Hematopoietic multipotent progenitor cell (in vitro differentiated cells): ENCODE results near the gene PELI1. TPM values are rescaled to one million over a fixed set of nuclear protein-coding genes. Genes with fewer than 3 reads are reported as not detected.

Source experiments
- DNase-seq, 3 donors: peaks; one replicate each; pipeline ENCODE4 v3.0.0-alpha.2; 2011 to 2015; ENCODE audit warnings: low read depth in 2 of 3, low spot score in 2 of 3
- total RNA-seq: library from RNA; depleted of rRNA; stranded (reverse); fragments of >200 nt; gene quantifications from one replicate; pipeline ENCODE4 v1.2.3, GENCODE V29; 2012

The PELI1 gene
- 11.8 TPM for total RNA-seq

DNA sequence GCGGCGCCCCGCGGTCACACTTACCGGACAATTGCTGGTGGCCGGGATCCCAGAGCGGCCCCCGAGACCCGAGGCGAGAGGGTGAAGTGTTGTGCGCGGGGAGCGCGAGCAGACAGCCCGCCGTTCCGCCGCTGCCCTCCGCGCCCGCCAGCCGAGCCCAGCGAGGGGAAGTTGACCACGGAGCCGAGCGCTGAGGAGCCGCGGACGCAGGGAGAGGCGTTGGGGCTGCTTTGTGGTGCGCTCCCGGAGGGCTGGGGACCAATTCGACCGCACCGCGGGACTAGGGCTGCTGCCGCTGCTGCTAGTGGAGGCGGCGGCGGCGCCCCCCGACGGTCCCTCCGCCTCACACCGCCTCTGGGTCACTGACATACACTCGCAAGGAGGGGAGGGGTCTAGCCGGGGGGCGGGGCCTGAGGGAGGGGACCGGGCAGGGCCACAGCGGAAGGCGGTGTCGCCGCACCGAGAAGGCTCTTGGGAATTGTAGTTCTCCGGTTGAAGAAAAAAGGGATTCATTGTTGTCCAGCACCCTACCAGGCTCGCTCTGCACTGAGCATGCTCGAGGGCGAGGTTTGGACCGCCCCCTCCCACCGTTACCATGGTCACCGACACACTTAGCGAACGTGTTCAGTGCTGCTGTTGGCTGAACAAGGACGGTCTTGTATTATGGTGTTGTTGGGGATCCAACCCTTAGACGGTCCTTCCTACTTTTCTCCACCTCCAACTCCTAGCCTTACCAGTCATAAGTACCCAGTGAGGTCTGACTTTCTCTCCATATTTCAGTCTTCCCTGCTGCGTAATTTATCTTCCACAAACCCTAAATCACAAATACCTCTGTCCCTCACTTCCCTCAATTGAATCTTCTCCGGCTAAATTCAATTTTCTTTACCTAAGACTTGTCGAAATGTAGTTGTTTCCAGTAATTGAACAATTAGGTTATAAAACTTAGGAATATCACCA lies at the start of gene PELI1:
Gene PELI1 (minus strand): TSS at position 364 of the 957 bp plus-strand sequence. CDS start 36,110 bp downstream, outside the sequence.
- peak; percentile 77 to 97 (median 92) for DNase-seq

GRCh38 chr2:64193491-64193890 lies 49.3 kb upstream of the PELI1 start:
- no peak for DNase-seq

- no peak for DNase-seq
Measured at GRCh38 chr2:64192664-64193105, 48.5 kb upstream of the PELI1 start.

DNA sequence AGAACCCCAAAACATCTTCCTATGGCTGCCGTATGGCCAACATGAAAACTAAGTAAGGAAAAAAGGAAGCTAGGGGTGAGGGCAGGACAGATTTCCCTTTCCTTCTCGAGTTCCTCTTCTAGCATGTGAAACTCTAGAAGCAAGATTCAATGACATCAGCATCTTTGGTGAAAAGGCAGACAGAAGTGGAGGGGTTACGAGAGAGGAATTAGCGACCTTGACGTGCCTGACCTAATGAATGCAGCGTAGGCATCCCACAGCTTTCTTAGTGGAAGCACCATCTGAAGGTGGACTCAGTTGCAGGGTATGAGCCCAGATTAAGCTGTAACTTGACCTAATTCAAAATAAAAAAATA lies 47.9 kb upstream of the PELI1 start:
- DNase-seq: peak in 2 of 3 donors; percentile 17 to 46

GRCh38 chr2:64189586-64189985 lies 45.4 kb upstream of the PELI1 start:
- DNase-seq: no peak

GRCh38 chr2:64189167-64189566 lies 44.9 kb upstream of the PELI1 start:
- DNase-seq: no peak

- DNase-seq: no peak
Measured at GRCh38 chr2:64186699-64187605, 42.7 kb upstream of the PELI1 start.

DNA sequence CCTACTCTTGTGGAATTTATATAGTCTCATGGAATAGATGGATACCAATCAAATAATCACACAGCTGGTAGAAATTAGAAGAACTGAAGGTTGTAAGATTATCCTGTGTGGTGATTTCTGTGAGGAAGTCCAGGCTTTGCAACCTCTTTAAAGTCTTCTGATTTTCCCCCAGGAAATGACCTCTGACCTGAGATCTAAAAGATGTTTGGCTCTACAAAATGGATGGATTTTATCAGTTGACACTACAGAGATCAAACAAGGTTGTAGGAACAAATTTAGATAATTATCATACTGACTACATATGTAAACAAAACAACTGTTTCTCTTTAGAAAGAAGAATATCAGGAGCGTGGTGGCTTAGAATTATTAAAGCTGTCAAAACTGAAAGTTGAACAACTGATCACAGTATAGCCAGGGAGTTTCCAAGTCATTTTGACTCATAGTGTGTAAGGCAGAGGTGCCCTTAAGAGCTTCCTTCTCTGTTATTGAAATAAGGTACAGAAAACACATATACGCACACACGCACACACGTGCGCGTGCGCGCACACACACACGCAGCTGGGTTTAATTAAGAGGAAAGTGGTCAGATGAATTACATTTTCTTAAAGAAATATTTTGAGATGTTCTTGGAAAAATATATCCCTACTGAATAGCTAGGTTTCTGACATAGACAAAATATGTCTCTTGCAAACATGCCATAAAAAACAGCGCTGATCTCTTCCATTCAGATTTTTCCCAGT lies 35.5 kb upstream of the PELI1 start:
- DNase-seq: no peak

- DNase-seq: no peak
Measured at GRCh38 chr2:64177315-64177714, 33.1 kb upstream of the PELI1 start.

DNA sequence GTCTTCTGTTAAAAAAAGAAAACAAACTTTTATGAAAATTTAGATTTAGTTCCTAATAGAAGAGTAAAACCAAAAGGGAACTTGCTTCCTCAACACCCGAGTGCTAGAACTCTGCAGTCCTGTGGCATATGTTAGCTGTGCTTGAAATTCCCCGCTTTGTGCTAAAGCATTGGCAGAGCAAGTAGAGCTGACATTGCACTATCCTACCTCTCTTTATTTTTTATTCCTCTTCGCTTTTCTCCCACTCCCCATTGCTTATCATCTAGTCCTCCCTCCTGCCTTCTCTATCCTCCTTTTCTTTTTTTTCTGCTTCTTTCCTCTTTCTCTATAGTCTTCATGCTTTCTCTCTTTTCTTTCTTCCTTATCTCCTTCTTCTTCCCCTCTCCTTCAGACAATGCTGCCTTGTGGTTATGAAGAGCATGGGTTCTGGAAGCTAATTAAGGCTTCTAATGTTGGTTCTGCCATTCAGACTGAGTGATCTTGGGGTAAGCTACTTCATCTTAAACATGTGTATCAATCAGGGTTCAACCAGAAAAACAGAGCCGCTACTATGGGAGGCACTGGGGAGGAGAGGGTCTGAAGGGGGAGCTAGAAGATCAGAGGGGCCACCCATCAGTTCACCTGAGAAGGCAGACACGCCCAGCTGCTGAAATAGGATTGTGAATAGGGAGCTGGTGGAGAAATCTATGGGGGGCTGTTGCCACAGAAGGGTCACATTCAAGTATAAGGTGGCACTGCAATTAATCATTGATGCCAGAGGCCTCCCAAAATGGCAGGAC lies 31.4 kb upstream of the PELI1 start:
- DNase-seq: no peak

GRCh38 chr2:64173156-64174135 lies 29.2 kb upstream of the PELI1 start:
- DNase-seq: no peak

DNA sequence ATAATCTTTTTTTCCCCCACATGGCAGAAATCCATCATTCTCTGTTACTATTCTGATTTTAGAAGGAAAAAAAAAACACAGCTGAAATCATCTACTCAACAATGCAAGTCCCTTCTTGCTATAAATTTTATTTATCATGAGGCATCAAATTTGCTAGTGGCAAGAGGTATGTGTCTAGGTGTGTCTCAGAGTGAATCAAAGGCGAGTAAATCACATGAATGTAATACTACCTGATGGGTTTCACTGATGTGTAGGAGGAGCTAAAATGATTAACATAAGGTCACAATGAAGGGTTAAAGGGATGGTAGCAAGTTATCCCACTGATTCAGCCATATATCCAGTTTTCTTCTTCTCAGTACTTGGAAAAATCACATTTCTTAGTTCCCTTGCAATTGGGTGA lies 24.5 kb upstream of the PELI1 start:
- DNase-seq: no peak

DNA sequence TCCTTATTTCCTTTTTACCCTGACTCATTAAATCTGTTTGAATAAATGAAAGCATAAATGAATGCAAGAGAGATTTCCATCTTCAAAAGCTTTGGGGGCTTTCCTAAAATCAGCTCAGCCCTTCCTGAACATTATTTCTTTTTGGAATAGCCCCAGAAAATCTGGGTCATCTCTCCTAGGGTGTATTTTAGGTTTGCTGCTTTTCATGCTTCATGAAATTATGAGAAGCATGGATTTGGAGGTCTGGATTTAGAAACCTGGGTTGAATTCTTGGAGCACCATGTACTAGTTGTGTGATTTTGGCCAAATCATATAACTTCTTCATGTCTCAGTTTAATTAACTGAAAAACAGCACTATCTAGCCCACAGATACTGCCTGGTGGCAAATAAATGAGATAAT lies 24.0 kb upstream of the PELI1 start:
- DNase-seq: no peak

GRCh38 chr2:64166637-64167420 lies 22.6 kb upstream of the PELI1 start:
- no peak for DNase-seq

GRCh38 chr2:64166212-64166611 lies 22.0 kb upstream of the PELI1 start:
- no peak for DNase-seq

- DNase-seq: no peak
Measured at GRCh38 chr2:64165706-64166105, 21.5 kb upstream of the PELI1 start.

GRCh38 chr2:64164629-64165028 lies 20.4 kb upstream of the PELI1 start:
- no peak for DNase-seq

- DNase-seq: no peak
Measured at GRCh38 chr2:64162516-64162915, 18.3 kb upstream of the PELI1 start.
